NCI-H2081 treated with DMSO at 0.1 percent for 48 hours (cell line): ENCODE measurements around the gene GHRHR.

Experiments used
- DNase-seq: peaks from one replicate; lab custom pipeline; 2025; lab: John Stamatoyannopoulos, UW

The GHRHR gene

GRCh38 chr7:30963842-30964241 is at the start of gene GHRHR:
TSS of gene GHRHR (plus strand) at chr7:30963953. CDS start at chr7:30964069, 116 bp downstream.
- DNase-seq: no peak

DNA sequence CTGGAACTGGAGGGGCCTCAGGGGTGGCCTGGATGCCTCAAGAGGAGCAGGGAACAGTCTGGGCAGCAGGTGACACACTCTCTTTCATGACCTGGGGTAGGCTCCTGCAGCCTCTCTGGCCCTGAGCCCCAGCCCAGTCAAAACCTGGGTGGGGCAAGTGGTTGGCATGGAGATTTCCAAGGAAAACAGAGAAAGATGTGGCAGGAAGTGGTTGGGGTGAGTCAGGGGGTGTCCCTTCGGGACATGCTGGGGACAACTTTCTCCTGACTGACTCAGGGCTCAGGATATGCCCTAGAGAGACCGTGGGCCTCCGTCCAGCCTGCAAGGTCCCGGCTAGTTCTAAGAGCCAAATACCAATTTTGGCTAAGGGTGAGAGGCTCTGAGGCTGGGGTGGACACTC is 49.2 kb upstream of the GHRHR start:
- no peak for DNase-seq

DNA sequence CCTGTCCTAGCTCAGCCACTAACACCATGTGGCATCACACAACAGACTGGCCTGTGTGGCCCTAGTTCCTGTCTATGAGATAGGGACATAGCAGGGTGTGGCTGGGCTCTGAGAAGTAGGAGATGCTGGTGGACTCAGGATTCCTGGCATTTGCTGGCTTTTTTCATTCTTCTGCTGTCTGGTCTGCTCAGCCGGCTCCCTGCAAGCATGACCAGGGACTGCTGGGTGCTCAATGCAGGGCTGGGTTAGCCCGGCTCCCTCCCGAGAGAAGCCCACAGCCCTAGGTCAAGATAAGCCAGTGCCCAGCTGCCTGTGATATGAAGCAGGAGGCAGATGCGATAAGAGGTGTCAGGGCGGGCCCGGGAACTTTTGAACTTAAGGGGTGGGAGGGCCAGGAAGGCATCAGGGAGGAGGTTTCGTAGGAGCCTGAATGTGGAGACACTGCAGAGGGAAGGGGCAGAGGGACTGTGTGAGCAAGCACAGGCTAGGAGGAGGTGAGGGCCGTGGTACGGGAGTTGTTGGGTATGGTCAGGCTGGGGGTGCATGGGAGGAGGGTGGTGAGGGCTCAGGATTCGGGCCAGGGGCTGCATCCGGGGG is 48.6 kb upstream of the GHRHR start:
- no peak for DNase-seq

DNA sequence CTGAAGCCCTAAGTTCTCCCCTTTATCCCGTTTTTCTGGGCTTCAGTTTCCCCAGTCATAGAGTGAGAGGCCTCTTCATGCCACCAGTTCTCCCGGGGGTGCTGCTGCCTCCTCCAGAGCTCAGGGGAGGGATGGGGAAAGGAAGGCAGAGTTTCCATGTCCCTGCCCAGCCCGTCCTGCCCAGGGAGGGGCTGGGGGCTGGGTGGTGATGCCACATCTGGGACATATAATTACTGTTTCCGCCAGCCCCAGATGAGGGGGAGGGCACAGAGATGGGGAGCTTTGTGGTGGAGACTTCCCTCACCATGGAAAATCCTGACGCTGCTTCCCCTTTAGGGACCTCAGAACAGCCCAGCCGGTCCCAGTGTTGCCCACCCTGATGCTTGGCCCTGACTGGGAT is 48.0 kb upstream of the GHRHR start:
- no peak for DNase-seq

DNA sequence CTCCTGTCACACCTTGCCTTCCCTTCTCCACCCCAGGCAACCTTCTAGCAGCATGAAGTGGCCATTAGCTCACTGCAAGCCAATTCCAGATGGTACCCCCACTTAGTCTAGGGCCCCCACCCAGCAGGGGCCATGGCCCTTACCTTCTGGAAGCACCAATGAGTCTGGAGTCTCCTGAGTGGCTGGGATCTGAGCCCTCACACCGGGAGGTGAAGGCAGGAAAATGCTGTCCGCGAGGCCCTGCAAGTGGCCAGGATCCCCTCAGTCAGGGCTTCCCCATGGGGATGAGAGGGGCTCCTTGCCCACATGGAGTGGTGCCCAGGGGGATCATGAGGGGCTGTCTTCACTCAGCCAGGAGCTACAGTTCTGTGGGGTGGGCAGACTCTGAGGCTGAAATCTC is 47.5 kb upstream of the GHRHR start:
- DNase-seq: no peak

GRCh38 chr7:30916767-30917166 is 47.0 kb upstream of the GHRHR start:
- no peak for DNase-seq

DNA sequence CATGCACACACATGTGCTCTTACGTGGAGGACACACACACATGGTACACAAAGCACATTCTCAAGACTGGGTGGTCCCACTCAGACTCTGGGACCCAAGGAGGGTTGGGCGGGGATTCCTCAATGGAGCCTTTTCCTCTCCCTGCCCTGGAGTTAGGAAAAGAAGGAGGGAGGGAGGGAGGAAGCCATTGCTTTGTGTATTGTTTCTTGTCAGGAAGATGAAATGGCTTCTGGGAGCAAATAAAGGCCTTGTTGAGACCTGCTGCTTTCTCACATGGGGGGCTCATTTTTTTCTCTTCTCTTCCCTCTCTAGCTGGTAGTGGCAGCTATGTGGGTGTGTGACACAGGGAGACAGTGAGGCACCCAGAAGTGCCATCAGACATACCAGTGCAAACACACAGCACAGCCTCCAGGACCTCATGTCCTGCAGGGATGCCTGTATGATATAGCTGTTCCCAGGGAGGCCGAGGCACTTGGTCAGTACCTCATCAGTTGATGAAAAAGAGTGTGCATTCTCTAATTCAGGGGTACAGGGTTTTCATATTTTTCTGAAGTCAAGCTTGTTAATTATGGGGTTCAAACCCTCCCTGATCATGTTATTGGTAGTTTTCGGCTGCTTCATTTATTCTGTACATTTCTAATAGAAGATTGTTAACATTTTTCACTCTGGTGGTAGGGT is 46.4 kb upstream of the GHRHR start:
- no peak for DNase-seq

- no peak for DNase-seq
Observed at GRCh38 chr7:30918676-30919075, 45.1 kb upstream of the GHRHR start.

GRCh38 chr7:30920021-30920583 is 43.7 kb upstream of the GHRHR start:
- no peak for DNase-seq

DNA sequence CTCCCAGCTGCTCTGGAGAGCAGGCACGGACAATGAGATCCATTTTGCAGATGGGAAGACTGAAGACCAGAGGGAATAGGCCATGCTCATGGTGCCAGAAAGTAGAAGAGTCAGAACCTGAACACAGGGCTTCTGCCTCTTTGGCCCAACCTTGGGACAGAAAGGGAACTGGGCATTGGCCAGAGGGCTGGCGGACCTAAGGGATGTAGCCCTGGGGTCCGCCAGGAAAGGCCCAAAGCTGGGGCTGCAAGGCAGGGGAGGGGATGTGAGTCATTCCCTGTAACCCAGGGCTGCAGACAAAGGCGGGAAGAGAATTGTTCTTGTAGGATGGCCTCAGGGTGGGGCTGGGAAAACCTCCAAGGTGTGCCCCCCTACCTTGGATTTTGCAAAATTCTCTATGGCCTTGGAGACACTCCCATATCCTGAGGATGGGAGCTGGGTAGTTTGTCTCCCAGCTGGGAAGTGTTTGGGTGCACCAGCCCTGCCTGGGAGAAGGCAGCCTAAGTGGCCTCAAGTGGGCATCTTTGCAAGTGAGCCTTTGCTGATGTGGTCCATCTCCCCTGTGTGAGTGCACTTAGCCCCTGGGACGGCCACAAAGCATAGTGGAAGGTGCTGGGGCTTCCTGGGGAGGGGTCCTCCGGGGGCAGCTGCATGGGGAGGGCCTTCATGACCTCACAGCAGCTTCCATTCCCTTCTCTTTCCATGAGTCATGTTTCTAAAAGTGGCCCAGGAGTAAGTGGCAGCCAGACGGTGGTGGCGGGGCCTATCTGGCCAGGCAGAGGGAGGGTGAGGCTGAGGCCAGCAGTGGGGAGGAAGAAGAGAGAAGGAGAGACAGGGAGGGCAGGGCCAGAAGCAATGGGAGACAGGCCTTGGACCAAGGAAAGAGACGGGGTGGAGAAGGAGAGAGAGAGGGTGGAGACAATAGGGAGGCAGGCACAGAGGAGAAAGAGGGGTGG is 42.9 kb upstream of the GHRHR start:
- DNase-seq: no peak

DNA sequence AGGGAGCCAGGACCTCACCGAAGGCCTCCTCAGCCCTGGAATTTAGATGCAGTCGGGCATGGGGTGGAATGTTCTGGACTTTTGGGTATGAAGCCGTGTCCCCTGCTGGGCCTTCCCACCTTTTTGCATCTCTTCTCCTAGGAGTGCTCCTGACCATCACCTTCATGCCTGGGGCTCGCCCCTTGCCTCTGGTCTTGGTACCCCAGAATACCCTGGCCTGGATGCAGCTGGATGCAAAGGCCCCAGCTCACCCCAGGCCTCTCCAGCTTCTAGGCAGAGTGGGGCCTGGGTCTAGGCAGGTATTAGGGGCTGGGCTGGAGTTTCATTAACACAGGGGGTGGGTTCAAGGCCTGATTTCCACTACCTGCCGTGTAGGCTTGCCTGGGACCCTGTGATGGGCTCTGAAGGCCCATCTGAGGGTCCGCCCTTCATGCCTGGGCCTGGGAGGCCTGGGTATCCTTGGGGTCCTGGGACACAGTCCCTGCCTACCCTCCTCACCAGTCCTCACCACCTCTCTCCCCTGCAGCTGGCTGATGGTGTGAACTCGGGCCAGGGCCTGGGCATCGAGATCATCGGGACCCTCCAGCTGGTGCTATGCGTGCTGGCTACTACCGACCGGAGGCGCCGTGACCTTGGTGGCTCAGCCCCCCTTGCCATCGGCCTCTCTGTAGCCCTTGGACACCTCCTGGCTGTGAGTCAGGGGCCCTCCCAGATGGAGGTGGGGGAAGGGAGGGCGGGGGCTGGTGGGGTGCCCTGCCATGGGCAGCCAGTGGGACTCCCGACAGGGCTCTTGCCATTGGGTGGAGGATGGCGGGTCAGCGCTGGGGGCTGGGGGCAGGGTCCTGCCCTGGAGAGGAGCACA is 42.0 kb upstream of the GHRHR start:
- no peak for DNase-seq

GRCh38 chr7:30922596-30922995 is 41.2 kb upstream of the GHRHR start:
- no peak for DNase-seq

- DNase-seq: no peak
Observed at GRCh38 chr7:30923009-30923773, 40.6 kb upstream of the GHRHR start.

- no peak for DNase-seq
Observed at GRCh38 chr7:30923774-30924413, 39.9 kb upstream of the GHRHR start.

DNA sequence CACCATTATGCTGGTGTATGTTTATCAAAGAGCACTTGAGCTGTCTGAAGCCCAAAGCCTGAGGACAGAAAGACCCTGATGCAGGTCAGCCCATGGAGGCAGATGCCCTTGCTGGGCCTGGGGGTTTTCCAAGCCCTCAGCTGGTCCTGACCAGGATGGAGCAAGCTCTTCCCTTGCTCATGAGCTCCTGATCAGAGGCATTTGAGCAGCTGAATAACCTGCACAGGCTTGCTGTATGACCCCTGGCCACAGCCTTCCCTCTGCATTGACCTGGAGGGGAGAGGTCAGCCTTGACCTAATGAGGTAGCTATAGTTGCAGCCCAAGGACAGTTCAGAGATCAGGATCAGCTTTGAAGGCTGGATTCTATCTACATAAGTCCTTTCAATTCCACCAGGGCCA is 39.1 kb upstream of the GHRHR start:
- no peak for DNase-seq

DNA sequence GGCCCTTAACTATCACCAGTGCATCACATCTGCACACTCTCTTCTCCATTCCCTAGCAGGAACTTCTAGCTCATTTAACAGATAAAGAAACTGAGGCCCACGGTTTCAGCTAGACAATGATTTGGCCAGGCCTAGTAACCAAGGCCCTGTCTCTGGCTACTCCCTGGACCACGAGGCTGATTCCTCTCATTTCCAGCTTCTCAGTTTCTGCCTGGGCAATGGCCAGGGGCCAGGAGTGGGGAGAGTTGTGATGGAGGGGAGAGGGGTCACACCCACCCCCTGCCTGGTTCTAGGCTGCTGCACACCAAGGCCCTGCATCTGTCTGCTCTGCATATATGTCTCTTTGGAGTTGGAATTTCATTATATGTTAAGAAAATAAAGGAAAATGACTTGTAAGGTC is 38.6 kb upstream of the GHRHR start:
- DNase-seq: no peak

GRCh38 chr7:30925913-30926312 is 37.8 kb upstream of the GHRHR start:
- no peak for DNase-seq

GRCh38 chr7:30926313-30926712 is 37.4 kb upstream of the GHRHR start:
- no peak for DNase-seq

DNA sequence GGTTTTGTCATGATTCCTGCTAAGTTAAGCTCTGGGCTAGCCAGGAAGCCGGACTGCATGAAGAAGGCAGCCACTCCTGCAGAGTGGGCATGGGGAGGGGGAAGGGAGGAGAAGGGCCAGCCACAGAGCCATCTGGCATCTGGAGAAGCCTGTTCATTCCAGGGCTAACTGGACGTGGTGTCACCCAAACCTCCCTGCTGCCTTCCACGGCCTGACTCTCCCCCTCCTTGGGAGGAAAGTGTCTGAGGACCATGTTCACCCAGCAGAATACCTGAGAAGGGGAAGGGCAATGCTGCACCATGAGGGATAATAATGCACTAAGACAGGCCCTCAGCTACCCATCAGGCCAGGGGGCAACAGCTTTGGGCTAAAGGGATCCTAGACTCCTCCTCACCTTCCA is 36.7 kb upstream of the GHRHR start:
- DNase-seq: no peak

GRCh38 chr7:30927559-30927958 is 36.2 kb upstream of the GHRHR start:
- no peak for DNase-seq
